H1 (cell line): ENCODE data around the gene WWP2. TPM values are rescaled to one million over a fixed set of nuclear protein-coding genes. Genes with fewer than 3 reads are reported as not detected.

Source experiments
- CTCF ChIA-PET: fragments of 300-600 bp; sonication (Branson Sonifier 250); formaldehyde crosslinking; loops from one replicate; lab custom pipeline; 2021; ENCODE audit not compliant: partially characterized antibody; lab: Charles Lee
- POLR2A ChIA-PET: fragments of 300-600 bp; sonication (Branson Sonifier 250); formaldehyde crosslinking; loops from one replicate; lab custom pipeline; 2021; ENCODE audit warnings: inconsistent platforms; ENCODE audit not compliant: partially characterized antibody; lab: Charles Lee
- DNase-seq, 2 experiments: peaks; one replicate each; pipeline versions ENCODE4 v3.0.0 to v3.0.0-alpha.2; 2010 to 2022; ENCODE audit warnings: low spot score in 2 of 2, low read depth in 1 of 2, mixed read lengths in 1 of 2
- FAIRE-seq: peaks from 2 replicates; lab custom pipeline; 2011; peaks lifted over from hg19 to GRCh38; lab: Jason Lieb, UNC
- H2AFZ ChIP-seq: 2 replicates; pipeline ENCODE4 v1.8.1; 2012; ENCODE audit warnings: low read length, inconsistent platforms
- H2AK5ac ChIP-seq: 2 replicates; pipeline ENCODE4 v1.6.1; 2013; ENCODE audit warnings: low read depth, low read length
- H2BK120ac ChIP-seq: replicated peaks from 2 replicates; pipeline ENCODE3; 2013; ENCODE audit warnings: low read depth, low read length, inconsistent platforms
- H2BK12ac ChIP-seq: 2 replicates; pipeline ENCODE4 v1.6.1; 2013; ENCODE audit warnings: low read depth, low read length
- H2BK15ac ChIP-seq: 2 replicates; pipeline ENCODE4 v1.6.1; 2013; ENCODE audit warnings: low read length
- H2BK20ac ChIP-seq: 2 replicates; pipeline ENCODE4 v1.6.1; 2013; ENCODE audit warnings: low read length
- H2BK5ac ChIP-seq: 2 replicates; pipeline ENCODE4 v1.6.1; 2013; ENCODE audit warnings: low read depth, low read length
- H3K14ac ChIP-seq: 2 replicates; pipeline ENCODE4 v1.6.1; 2013; ENCODE audit warnings: inconsistent platforms; ENCODE audit not compliant: insufficient read length
- H3K18ac ChIP-seq: 2 replicates; pipeline ENCODE4 v1.6.1; 2013; ENCODE audit warnings: low read length; ENCODE audit errors: extremely low read depth
- H3K23ac ChIP-seq: 2 replicates; pipeline ENCODE4 v1.6.1; 2013; ENCODE audit warnings: inconsistent platforms; ENCODE audit not compliant: insufficient read length
- H3K23me2 ChIP-seq: 2 replicates; pipeline ENCODE4 v1.6.1; 2013; ENCODE audit warnings: low read depth, low read length
- H3K27ac ChIP-seq: 2 replicates; pipeline ENCODE4 v1.6.1; 2011; ENCODE audit warnings: low read depth, low read length, inconsistent platforms
- H3K27me3 ChIP-seq, 4 experiments: replicated peaks in 1 of 4; 1 replicate in 1 of 4; 2 replicates in 3 of 4; pipeline versions ENCODE4 v1.6.1 to v1.8.1; 2011 to 2013; ENCODE audit warnings: low read length in 3 of 4, mild to moderate bottlenecking in 3 of 4, inconsistent platforms in 2 of 4, mixed read lengths in 2 of 4, moderate library complexity in 1 of 4; ENCODE audit not compliant: control insufficient read depth in 3 of 4, insufficient read depth in 3 of 4; ENCODE audit errors: extremely low read depth in 1 of 4
- H3K36me3 ChIP-seq, 4 experiments: 2 replicates each; pipeline versions ENCODE4 v1.6.1 to v1.8.1; 2011 to 2013; ENCODE audit warnings: mild to moderate bottlenecking in 4 of 4, low read length in 3 of 4, moderate library complexity in 2 of 4, control low read depth in 1 of 4, inconsistent platforms in 1 of 4; ENCODE audit not compliant: insufficient read depth in 4 of 4, control insufficient read depth in 2 of 4
- H3K4ac ChIP-seq: replicated peaks from 2 replicates; pipeline ENCODE3; 2013; ENCODE audit warnings: low read length, low read depth, mixed read lengths, inconsistent platforms; ENCODE audit not compliant: insufficient read length
- H3K4me1 ChIP-seq, 4 experiments: replicated peaks in 1 of 4; 1 replicate in 1 of 4; 2 replicates in 3 of 4; pipeline versions ENCODE4 v1.6.1 to v1.8.1; 2011 to 2013; ENCODE audit warnings: low read length in 3 of 4, inconsistent platforms in 2 of 4, mixed read lengths in 1 of 4; ENCODE audit not compliant: insufficient read depth in 4 of 4, control insufficient read depth in 3 of 4
- H3K4me2 ChIP-seq, 2 experiments: 2 replicates each; pipeline versions ENCODE4 v1.6.1 to v1.8.1; 2011 to 2013; ENCODE audit warnings: low read depth in 2 of 2, low read length in 2 of 2, control low read depth in 1 of 2, inconsistent platforms in 1 of 2, mild to moderate bottlenecking in 1 of 2; ENCODE audit not compliant: insufficient read depth in 1 of 2
- H3K4me3 ChIP-seq, 4 experiments: fragments of 200-600, 300-600 bp in 1 of 4; sonication (generic), shearing (Covaris generic), sonication (Bioruptor Twin) in 1 of 4; 2 replicates each; pipeline versions ENCODE4 v1.5.1 to v1.8.1; 2011 to 2016; ENCODE audit warnings: low read length in 4 of 4, low read depth in 3 of 4, control low read depth in 2 of 4, inconsistent platforms in 2 of 4, mild to moderate bottlenecking in 2 of 4, mixed read lengths in 1 of 4, moderate library complexity in 1 of 4; ENCODE audit not compliant: insufficient read depth in 2 of 4; ENCODE audit errors: extremely low read depth in 1 of 4
- H3K56ac ChIP-seq: replicated peaks from 2 replicates; pipeline ENCODE3; 2013; ENCODE audit warnings: low read depth, mild to moderate bottlenecking, mixed read lengths, low read length, inconsistent platforms; ENCODE audit not compliant: insufficient read length
- H3K79me1 ChIP-seq: 2 replicates; pipeline ENCODE4 v1.6.1; 2013; ENCODE audit warnings: low read depth, low read length, control low read depth
- H3K79me2 ChIP-seq, 2 experiments: 2 replicates each; pipeline versions ENCODE4 v1.6.1 to v1.8.1; 2012 to 2013; ENCODE audit warnings: low read length in 2 of 2, mild to moderate bottlenecking in 2 of 2, inconsistent platforms in 1 of 2; ENCODE audit not compliant: insufficient read depth in 2 of 2, control insufficient read depth in 1 of 2
- H3K9ac ChIP-seq, 4 experiments: replicated peaks in 1 of 4; 1 replicate in 1 of 4; 2 replicates in 3 of 4; pipeline versions ENCODE4 v1.6.1 to v1.8.1; 2011 to 2013; ENCODE audit warnings: low read depth in 3 of 4, low read length in 3 of 4, control low read depth in 2 of 4, mild to moderate bottlenecking in 2 of 4, moderate library complexity in 2 of 4, inconsistent platforms in 1 of 4; ENCODE audit errors: extremely low read depth in 1 of 4
- H3K9me3 ChIP-seq, 2 experiments: 2 replicates each; pipeline versions ENCODE4 v1.6.1 to v1.8.1; 2012 to 2013; ENCODE audit warnings: mild to moderate bottlenecking in 2 of 2, moderate library complexity in 2 of 2, control low read depth in 1 of 2, inconsistent platforms in 1 of 2, low read depth in 1 of 2, low read length in 1 of 2, mixed read lengths in 1 of 2; ENCODE audit not compliant: insufficient read depth in 2 of 2
- H4K20me1 ChIP-seq, 2 experiments: replicated peaks in 1 of 2; 2 replicates each; pipeline versions ENCODE3 to v1.8.1; 2011 to 2013; ENCODE audit warnings: inconsistent platforms in 2 of 2, low read length in 2 of 2, mild to moderate bottlenecking in 1 of 2; ENCODE audit not compliant: insufficient read depth in 2 of 2, control insufficient read depth in 1 of 2
- H4K5ac ChIP-seq: 2 replicates; pipeline ENCODE4 v1.6.1; 2013; ENCODE audit warnings: low read length, low read depth, mixed read lengths, inconsistent platforms; ENCODE audit not compliant: insufficient read length
- H4K8ac ChIP-seq: 2 replicates; pipeline ENCODE4 v1.8.0; 2013; ENCODE audit warnings: mild to moderate bottlenecking, moderate library complexity, low read length, inconsistent platforms; ENCODE audit not compliant: insufficient read depth; ENCODE audit errors: extremely low read depth
- H4K91ac ChIP-seq: replicated peaks from 2 replicates; pipeline ENCODE3; 2013; ENCODE audit warnings: low read length, mixed read lengths, inconsistent platforms; ENCODE audit not compliant: insufficient read length
- ATF3 ChIP-seq: IDR thresholded peaks from 2 replicates; pipeline ENCODE4 v1.6.1; 2011; ENCODE audit warnings: low read depth, mild to moderate bottlenecking, low read length; ENCODE audit not compliant: insufficient read depth
- BCL11A ChIP-seq, 2 experiments: IDR thresholded peaks; one replicate each; pipeline ENCODE4 v1.6.1; 2011; ENCODE audit warnings: low read depth in 2 of 2, low read length in 2 of 2, mild to moderate bottlenecking in 2 of 2
- CBX5 ChIP-seq: fragments of 300-800, 300-1000 bp; sonication (generic); IDR thresholded peaks from 2 replicates; pipeline ENCODE4 v1.7.1; 2016; ENCODE audit warnings: antibody characterized with exemption, low read length, low read depth
- EP300 ChIP-seq, 2 experiments: IDR thresholded peaks; 1 replicate in 1 of 2; 2 replicates in 1 of 2; pipeline ENCODE4 v1.6.1; 2011 to 2012; ENCODE audit warnings: low read depth in 2 of 2, low read length in 2 of 2, mild to moderate bottlenecking in 2 of 2, borderline replicate concordance in 1 of 2, inconsistent platforms in 1 of 2, moderate library complexity in 1 of 2
- GTF2F1 ChIP-seq: IDR thresholded peaks from 2 replicates; pipeline ENCODE4 v1.6.1; 2012; ENCODE audit warnings: low read depth, low read length, improper control_type of control experiment, borderline replicate concordance
- KDM5A ChIP-seq: fragments of 200-600 bp; IDR thresholded peaks from 2 replicates; pipeline ENCODE4 v1.7.1; 2012; ENCODE audit warnings: mild to moderate bottlenecking, low read length, inconsistent platforms, mixed read lengths
- MAX ChIP-seq: IDR thresholded peaks from 2 replicates; pipeline ENCODE4 v1.6.1; 2012; ENCODE audit warnings: inconsistent platforms
- RFX5 ChIP-seq: IDR thresholded peaks from 2 replicates; pipeline ENCODE4 v1.6.1; 2011; ENCODE audit warnings: low read depth, low read length, improper control_type of control experiment, borderline replicate concordance
- SP2 ChIP-seq: IDR thresholded peaks from 2 replicates; pipeline ENCODE4 v1.6.1; 2012; ENCODE audit warnings: mild to moderate bottlenecking, low read length, inconsistent platforms
- USF2 ChIP-seq: IDR thresholded peaks from 2 replicates; pipeline ENCODE4 v1.6.1; 2011; ENCODE audit warnings: low read length, improper control_type of control experiment
- WGBS, 2 experiments: shearing (Covaris generic) in 1 of 2; methylation state at CpG; one replicate each; pipeline versions ENCODE4 v1.1.6 to v1.1.7; 2013 to 2015; ENCODE audit warnings: low lambda C conversion rate in 2 of 2, mixed read lengths in 2 of 2, inconsistent platforms in 1 of 2, low coverage in 1 of 2, missing lambda C conversion rate in 1 of 2; ENCODE audit not compliant: insufficient replicate concordance in 2 of 2, insufficient coverage in 1 of 2, insufficient read length in 1 of 2; ENCODE audit errors: extremely low coverage in 1 of 2, missing lambda C conversion rate in 1 of 2; 5-methylcytosine and 5-hydroxymethylcytosine counted together
- polyA plus RNA-seq, 7 experiments: library from polyadenylated mRNA; depleted of rRNA in 3 of 7; stranded (reverse) in 5 of 7; unstranded in 2 of 7; fragments of >200 nt in 5 of 7; fragments of 200-250 nt in 2 of 7; gene quantifications; 1 replicate in 5 of 7; 2 replicates in 1 of 7; 4 replicates in 1 of 7; pipeline versions ENCODE4 v1.2.1 to v1.2.3, GENCODE V29; 2011 to 2013; ENCODE audit warnings: missing spikeins in 2 of 7, mixed read lengths in 2 of 7
- total RNA-seq: library from RNA; stranded (reverse); fragmentation: NEBNext Ultra II Directional; extraction: Animal tissue kit (Norgen Biotek cat#: 25700); gene quantifications from 2 replicates; pipeline ENCODE4 v1.2.1, GENCODE V29; 2021

The WWP2 gene
- total and polyA plus RNA-seq, 2 of the 8 experiments (the other 6 are each of a cell fraction or from before 2014, with no cell fraction given): 14.1 to 42.2 TPM

GRCh38 chr16:69721441-69721957, 40.6 kb upstream of the WWP2 start:
- H3K27me3 ChIP-seq: no peaks in the 10 kb centered on the region
- no peaks in the 10 kb centered on the region for H3K79me2 ChIP-seq
- peaks cover 4% of the 10 kb centered on the region; the same call in 1 of the 2 replicates for H3K23me2 ChIP-seq
- H3K36me3 ChIP-seq: peaks cover 0 to 4% (median 0%) of the 10 kb centered on the region in 4 experiments; a peak in 1 of 8 replicates
- no peak for DNase-seq
- no peak overlapping the region for H2AK5ac ChIP-seq
- no peak overlapping the region for H3K18ac ChIP-seq
- H2BK5ac ChIP-seq: no peak overlapping the region
- no peaks in the 10 kb centered on the region for H4K20me1 ChIP-seq
- H3K4me3 ChIP-seq: no peak overlapping the region
- H2AFZ ChIP-seq: no peak overlapping the region
- TF ChIP-seq BCL11A (IDR thresholded peaks at IDR 0.05; ENCODE audit: low read depth in 2 of 2, low read length in 2 of 2): no peak
- TF ChIP-seq RFX5: no peak
- TF ChIP-seq EP300 (IDR thresholded peaks at IDR 0.05; ENCODE audit: borderline replicate concordance in 1 of 2, low read depth in 2 of 2, low read length in 2 of 2): no peak
- TF ChIP-seq MAX: no peak
- TF ChIP-seq CBX5: no peak
- no peak for TF ChIP-seq USF2
- TF ChIP-seq ATF3: no peak
- no peak for TF ChIP-seq KDM5A
- TF ChIP-seq GTF2F1: no peak
- no peak for TF ChIP-seq SP2
- TF ChIP-seq, all 59 proteins: peak for 0
- Histone ChIP-seq H3K23ac (no peak overlapping the region), H4K5ac (no peak overlapping the region), H2BK20ac (no peak overlapping the region), H3K27ac (no peak overlapping the region), H3K4me1 (peaks cover 0 to 7% (median 0%) of the 10 kb centered on the region in 4 experiments; a peak in 4 of 7 replicates), H3K56ac (no peak overlapping the region), H2BK15ac (no peak overlapping the region), H3K4ac (no peak overlapping the region), H3K9ac (no peak overlapping the region), H2BK120ac (no peak overlapping the region), H4K8ac (no peak overlapping the region), H3K9me3 (no peaks in the 10 kb centered on the region), H3K14ac (no peak overlapping the region), H3K79me1 (0 out of 2 replicates have a peak, but pooled peaks cover 2% of the 10 kb centered on the region), H4K91ac (no peak overlapping the region), H3K4me2 (no peak overlapping the region), H2BK12ac (no peak overlapping the region; the same call in 1 of the 2 replicates)
- ChIA-PET POLR2A (interaction anchor here (1.1 to 8.3 kb wide), 3 partner anchors 18 to 35 kb away, joined by 3 to 63 read pairs (median 8); partner anchors contain the start of gene NOB1), CTCF (interaction anchor here (0.6 to 13.1 kb wide), 5 partner anchors 13 to 988 kb away, joined by 3 to 88 read pairs (median 3); partner anchors contain the start of gene NOB1)
- FAIRE-seq: no peak
- WGBS, 2 experiments: 87% methylated on average over 4 of the region's 6 CpGs; no CpG with 5 or more reads in 1 of the 2 experiments
